PFSK-1 (cell line): ENCODE measurements around the gene SLC35F1.

Experiments used
- FOXP2 ChIP-seq: optimal IDR thresholded peaks from 2 replicates; pipeline ENCODE3; 2011; ENCODE audit warnings: borderline replicate concordance, control low read depth, inconsistent platforms; ENCODE audit not compliant: insufficient read depth; ENCODE audit errors: extremely low read length, extremely low read depth
- POLR2AphosphoS5 ChIP-seq: IDR thresholded peaks from 2 replicates; pipeline ENCODE4 v1.6.1; 2012; ENCODE audit warnings: low read depth, mild to moderate bottlenecking, control low read depth, low read length, moderate library complexity
- REST ChIP-seq, 2 experiments: IDR thresholded peaks; 2 replicates each; pipeline versions ENCODE4 v1.6.1 to v1.8.0; 2011 to 2012; ENCODE audit warnings: low read depth in 2 of 2, low read length in 2 of 2, control low read depth in 1 of 2, inconsistent platforms in 1 of 2, mild to moderate bottlenecking in 1 of 2, moderate library complexity in 1 of 2; ENCODE audit not compliant: insufficient read depth in 1 of 2
- SIN3A ChIP-seq: IDR thresholded peaks from 2 replicates; pipeline ENCODE4 v1.6.1; 2012; ENCODE audit warnings: mild to moderate bottlenecking, low read length, moderate library complexity, borderline replicate concordance; ENCODE audit not compliant: insufficient read depth
- TAF1 ChIP-seq: IDR thresholded peaks from 2 replicates; pipeline ENCODE4 v1.6.1; 2012; ENCODE audit warnings: low read length, control low read depth, borderline replicate concordance; ENCODE audit not compliant: insufficient read depth

SLC35F1 gene

DNA sequence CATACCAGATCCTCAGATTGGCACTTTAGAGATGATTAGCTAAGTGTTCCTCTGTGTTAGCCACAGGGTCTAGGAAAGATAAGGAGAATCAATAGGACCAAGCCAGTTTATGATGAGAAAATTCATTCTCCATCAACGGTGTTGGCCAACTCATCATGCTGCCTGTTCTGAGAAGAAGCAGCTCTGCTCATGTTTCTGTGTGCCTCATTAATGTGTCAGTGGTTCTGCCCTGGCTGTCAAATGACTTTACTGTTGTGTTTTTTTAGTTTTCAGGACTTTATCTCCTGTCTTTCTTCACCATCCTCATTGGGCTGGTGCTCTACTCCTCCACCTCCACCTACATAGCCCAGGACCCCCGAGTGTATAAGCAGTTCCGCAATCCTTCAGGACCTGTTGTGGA lies 406.7 kb downstream of the SLC35F1 start:
- TF ChIP-seq TAF1 (no peak), POLR2AphosphoS5 (no peak), FOXP2 (no peak), REST (IDR thresholded peaks at IDR 0.05; ENCODE audit: insufficient read depth in 1 of 2, low read depth in 2 of 2, low read length in 2 of 2) (no peak), SIN3A (no peak)

DNA sequence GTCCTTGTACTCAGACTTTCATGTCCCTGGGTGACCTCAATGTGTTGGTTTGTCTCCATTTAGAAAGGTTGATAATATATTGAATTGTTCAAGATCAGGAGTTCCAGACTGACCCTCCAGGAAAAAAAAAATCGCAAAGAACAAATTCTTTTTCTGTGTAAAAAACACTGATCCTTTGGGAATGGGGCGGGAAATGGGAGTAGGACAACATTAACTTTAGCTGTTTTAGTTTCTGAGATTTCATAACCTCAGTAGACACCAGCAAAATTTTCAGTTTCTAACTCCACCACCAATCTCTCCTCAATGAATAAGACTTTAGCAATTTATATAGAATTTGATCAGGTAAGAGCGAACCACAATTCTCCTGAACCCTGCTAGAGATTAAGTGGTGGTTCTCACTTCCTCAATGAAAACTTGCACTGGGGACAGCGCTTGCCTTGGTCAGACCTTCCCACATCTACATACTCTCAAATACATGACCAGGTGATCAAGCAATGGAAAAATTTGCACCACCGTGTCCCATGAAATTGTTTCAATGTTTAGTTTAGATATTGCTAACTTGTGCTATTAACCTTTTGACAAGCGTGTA lies 409.8 kb downstream of the SLC35F1 start:
- TF ChIP-seq TAF1 (no peak), POLR2AphosphoS5 (no peak), FOXP2 (no peak), SIN3A (no peak), REST (IDR thresholded peaks at IDR 0.05; ENCODE audit: insufficient read depth in 1 of 2, low read depth in 2 of 2, low read length in 2 of 2) (no peak)

- TF ChIP-seq REST (IDR thresholded peaks at IDR 0.05; ENCODE audit: insufficient read depth in 1 of 2, low read depth in 2 of 2, low read length in 2 of 2), result no peak
- no peak for TF ChIP-seq POLR2AphosphoS5
- TF ChIP-seq FOXP2, result no peak
- TF ChIP-seq TAF1, result no peak
- TF ChIP-seq SIN3A, result no peak
These were observed 410.8 kb downstream of the SLC35F1 start for GRCh38 chr6:118317581-118318563.

- TF ChIP-seq REST (IDR thresholded peaks at IDR 0.05; ENCODE audit: insufficient read depth in 1 of 2, low read depth in 2 of 2, low read length in 2 of 2), result no peak
- no peak for TF ChIP-seq FOXP2
- no peak for TF ChIP-seq POLR2AphosphoS5
- no peak for TF ChIP-seq TAF1
- no peak for TF ChIP-seq SIN3A
These were observed 411.6 kb downstream of the SLC35F1 start for GRCh38 chr6:118318648-118319047.
